Colonic mucosa (tissue), 4 donors: Measurements from ENCODE around the gene RNF214. TPM values are rescaled to one million over a fixed set of nuclear protein-coding genes. Genes with fewer than 3 reads are reported as not detected.
A peak's percentile ranks its signal among the peaks of the same experiment; 100 is the strongest.

Experiments
- DNase-seq: peaks from one replicate; pipeline ENCODE4 v3.0.0-alpha.2; 2020
- H3K27ac ChIP-seq: fragments of 200-600 bp; one replicate; pipeline ENCODE4 v1.8.0; 2021
- H3K27me3 ChIP-seq: fragments of 200-600 bp; one replicate; pipeline ENCODE4 v1.8.0; 2021
- H3K36me3 ChIP-seq: fragments of 200-600 bp; one replicate; pipeline ENCODE4 v1.8.0; 2021
- H3K4me1 ChIP-seq: fragments of 200-600 bp; one replicate; pipeline ENCODE4 v1.8.0; 2021; ENCODE audit warnings: mild to moderate bottlenecking
- H3K4me3 ChIP-seq: fragments of 200-600 bp; one replicate; pipeline ENCODE4 v1.8.0; 2021
- H3K9ac ChIP-seq, 2 donors: one replicate each; pipeline ENCODE4 v1.7.0; 2013; ENCODE audit warnings: control low read depth in 2 of 2, low read depth in 2 of 2, low read length in 2 of 2
- H3K9me3 ChIP-seq: fragments of 200-600 bp; one replicate; pipeline ENCODE4 v1.8.0; 2021
- CTCF ChIP-seq: fragments of 200-600 bp; IDR thresholded peaks from one replicate; pipeline ENCODE4 v1.8.0; 2022; ENCODE audit warnings: antibody characterized with exemption, mild to moderate bottlenecking
- intact Hi-C: fragments of 100-400 bp; cut with DNase I; formaldehyde crosslinking; loops from one replicate; pipeline ENCODE4 v1.14.1; 2022
- total RNA-seq, 2 donors: library from RNA; stranded (reverse); fragmentation: NEBNext Ultra II Directional in 1 of 2; extraction: Animal tissue kit (Norgen Biotek cat#: 25700) in 1 of 2; gene quantifications; one replicate each; pipeline ENCODE4 v1.2.1, GENCODE V29; 2021
- donor health status: healthy.
- donor health status: DM: no; HTN: no; CAD: no.
- donor health status: DM: no; HTN: no; CAD: no.

The RNF214 gene
- total RNA-seq, 2 donors from 2014 or later = 20.0 to 20.3 TPM

- TF ChIP-seq CTCF = no peak
- H3K27me3 ChIP-seq = no peaks in the 10 kb centered on the region
- H3K9ac ChIP-seq = peak overlapping the region in 1 of 2 donors; percentile 26
- no peaks in the 10 kb centered on the region for H3K4me1 ChIP-seq
- intact Hi-C loops = no loop called here
- H3K27ac ChIP-seq = no peak overlapping the region
- H3K9me3 ChIP-seq = no peaks in the 10 kb centered on the region
- no peak overlapping the region for H3K4me3 ChIP-seq
- DNase-seq = peak; percentile 27
- H3K36me3 ChIP-seq = no peaks in the 10 kb centered on the region
Observed at GRCh38 chr11:117187007-117187406, 45.5 kb upstream of the RNF214 start.

GRCh38 chr11:117187428-117187798 is 45.1 kb upstream of the RNF214 start:
- DNase-seq = peak; percentile 16
- H3K9ac ChIP-seq = peak overlapping the region in 1 of 2 donors; percentile 26
- no peak for TF ChIP-seq CTCF

GRCh38 chr11:117187799-117188481 is 44.5 kb upstream of the RNF214 start:
- peak overlapping the region in 1 of 2 donors; percentile 26 for H3K9ac ChIP-seq
- no peak for TF ChIP-seq CTCF
- H3K4me3 ChIP-seq = no peak overlapping the region
- no peaks in the 10 kb centered on the region for H3K36me3 ChIP-seq
- intact Hi-C loops = no loop called here
- DNase-seq = peak; percentile 21
- no peak overlapping the region for H3K27ac ChIP-seq
- no peaks in the 10 kb centered on the region for H3K4me1 ChIP-seq
- H3K27me3 ChIP-seq = no peaks in the 10 kb centered on the region
- H3K9me3 ChIP-seq = no peaks in the 10 kb centered on the region

More at GRCh38 chr11:117187428-117187798, 45.1 kb upstream of the RNF214 start:
- no peaks in the 10 kb centered on the region for H3K4me1 ChIP-seq
- H3K9me3 ChIP-seq = no peaks in the 10 kb centered on the region
- H3K27ac ChIP-seq = no peak overlapping the region
- no peaks in the 10 kb centered on the region for H3K27me3 ChIP-seq
- no peaks in the 10 kb centered on the region for H3K36me3 ChIP-seq
- H3K4me3 ChIP-seq = no peak overlapping the region
- intact Hi-C loops = no loop called here

DNA sequence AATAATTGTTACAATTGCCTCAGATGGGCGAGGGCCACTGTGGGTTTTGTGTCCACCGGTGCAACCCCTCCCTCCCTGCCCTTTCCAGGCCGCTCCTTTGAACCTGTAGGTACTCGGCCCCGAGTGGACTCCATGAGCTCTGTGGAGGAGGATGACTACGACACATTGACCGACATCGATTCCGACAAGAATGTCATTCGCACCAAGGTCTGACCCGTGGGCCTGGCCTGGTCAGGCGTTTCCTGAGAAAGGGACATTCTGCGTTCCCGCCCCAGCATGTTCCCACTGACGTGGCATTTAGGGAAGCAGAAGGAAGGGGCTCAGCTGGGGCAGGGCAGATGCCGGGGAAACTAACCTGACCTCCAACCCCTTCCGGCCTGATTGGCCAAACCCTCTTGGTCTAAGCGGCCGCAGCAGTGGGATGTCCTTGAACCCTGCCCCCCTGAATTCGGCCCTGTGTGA is 43.8 kb upstream of the RNF214 start:
- intact Hi-C loops = no loop called here
- Histone ChIP-seq H3K27ac (no peak overlapping the region), H3K9ac (no peak overlapping the region), H3K4me3 (no peak overlapping the region), H3K36me3 (no peaks in the 10 kb centered on the region), H3K4me1 (no peaks in the 10 kb centered on the region), H3K9me3 (no peaks in the 10 kb centered on the region), H3K27me3 (no peaks in the 10 kb centered on the region)
- peak; percentile 25 for DNase-seq
- no peak for TF ChIP-seq CTCF

DNA sequence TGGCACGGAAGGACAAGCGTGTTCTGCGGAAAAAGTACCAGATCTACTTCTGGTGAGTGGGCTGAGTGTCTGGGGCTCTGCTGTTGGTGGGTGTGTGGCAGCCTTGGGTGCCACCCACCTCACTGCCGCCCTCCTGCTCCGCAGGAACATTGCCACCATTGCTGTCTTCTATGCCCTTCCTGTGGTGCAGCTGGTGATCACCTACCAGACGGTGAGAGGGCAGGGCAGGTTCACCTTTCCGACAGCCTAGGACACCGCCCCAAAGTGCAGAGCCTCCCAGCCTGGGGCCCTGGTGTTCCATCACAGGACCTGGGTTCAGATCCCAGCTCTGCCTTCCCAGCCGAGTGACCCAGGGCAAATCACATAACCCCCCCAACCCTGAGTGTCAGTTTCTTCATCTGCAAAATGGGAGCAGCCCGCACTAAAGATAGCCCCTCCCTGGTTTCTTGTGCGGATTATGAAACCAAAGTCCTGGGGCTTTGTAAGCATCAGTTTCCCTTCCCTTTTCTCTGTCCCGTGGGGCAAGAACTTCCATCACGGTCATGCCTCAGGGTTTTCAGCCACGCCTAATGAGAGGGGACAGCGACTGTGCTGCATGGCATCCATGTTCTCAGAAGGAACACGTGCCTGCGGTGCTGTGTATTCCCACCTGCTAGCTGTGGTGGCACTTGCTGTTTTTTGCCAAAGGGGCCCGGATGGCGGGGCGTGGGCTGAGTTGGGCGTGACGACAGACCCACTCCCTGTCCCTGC is 43.1 kb upstream of the RNF214 start:
- intact Hi-C loops = no loop called here
- no peak overlapping the region for H3K27ac ChIP-seq

More for the DNA sequence above, 43.1 kb upstream of the RNF214 start:
- H3K27me3 ChIP-seq = no peaks in the 10 kb centered on the region
- no peak overlapping the region for H3K9ac ChIP-seq
- H3K36me3 ChIP-seq = no peaks in the 10 kb centered on the region
- H3K4me1 ChIP-seq = no peaks in the 10 kb centered on the region
- no peak for TF ChIP-seq CTCF
- no peaks in the 10 kb centered on the region for H3K9me3 ChIP-seq
- peak; percentile 33 for DNase-seq
- no peak overlapping the region for H3K4me3 ChIP-seq
